ENCODE data around the gene HSPA12B. TPM values are rescaled to one million over a fixed set of nuclear protein-coding genes. Genes with fewer than 3 reads are reported as not detected.

HSPA12B gene
- total RNA-seq, 4 donors from 2014 or later, result 12.7 to 30.9 (median 18.7) TPM

- peaks cover 0 to 41% (median 5%) of the 10 kb centered on the region in 4 donors for H3K4me1 ChIP-seq
- no peaks in the 10 kb centered on the region for H3K36me3 ChIP-seq
- no peaks in the 10 kb centered on the region for H3K9me3 ChIP-seq
- WGBS, 2 donors, result 68 to 77% methylated on average over 8 of the region's 8 CpGs
- no peak overlapping the region for H3K4me3 ChIP-seq
- no peak for DNase-seq (ENCODE audit: low spot score in 2 of 2)
- no peak overlapping the region for H3K27ac ChIP-seq
- H3K27me3 ChIP-seq, result peaks cover 0 to 11% of the 10 kb centered on the region in 2 donors
- TF ChIP-seq EP300 (IDR thresholded peaks at IDR 0.05) (no peak), POLR2A (IDR thresholded peaks at IDR 0.05) (no peak), CTCF (IDR thresholded peaks at IDR 0.05) (no peak)
These were observed 2.5 kb upstream of the HSPA12B start for GRCh38 chr20:3729811-3730540.

GRCh38 chr20:3730803-3731672 lies 1.4 kb upstream of the HSPA12B start:
- Histone ChIP-seq H3K4me1 (peaks cover 0 to 48% (median 5%) of the 10 kb centered on the region in 4 donors), H3K9me3 (no peaks in the 10 kb centered on the region), H3K27ac (no peak overlapping the region), H3K27me3 (peaks cover 0 to 11% of the 10 kb centered on the region in 2 donors), H3K4me3 (no peak overlapping the region), H3K36me3 (no peaks in the 10 kb centered on the region)
- DNase-seq (ENCODE audit: low spot score in 2 of 2), result no peak
- 77 to 85% methylated on average over 12 of the region's 12 CpGs for WGBS, 2 donors
- TF ChIP-seq CTCF (IDR thresholded peaks at IDR 0.05), result no peak
- no peak for TF ChIP-seq EP300 (IDR thresholded peaks at IDR 0.05)
- no peak for TF ChIP-seq POLR2A (IDR thresholded peaks at IDR 0.05)

- H3K36me3 ChIP-seq, result no peaks in the 10 kb centered on the region
- peaks cover 0 to 47% (median 5%) of the 10 kb centered on the region in 4 donors for H3K4me1 ChIP-seq
- H3K27me3 ChIP-seq, result peaks cover 0 to 11% of the 10 kb centered on the region in 2 donors
- peak overlapping the region in 2 of 4 donors; percentile 70 to 76 for H3K27ac ChIP-seq
- DNase-seq (ENCODE audit: low spot score in 2 of 2), result no peak
- 46 to 47% methylated on average over 7 to 8 of the region's 16 CpGs for WGBS, 2 donors
- peak overlapping the region in 1 of 4 donors; percentile 56 for H3K4me3 ChIP-seq
- TF ChIP-seq CTCF (IDR thresholded peaks at IDR 0.05) (no peak), POLR2A (IDR thresholded peaks at IDR 0.05) (no peak), EP300 (IDR thresholded peaks at IDR 0.05) (no peak)
- H3K9me3 ChIP-seq, result no peaks in the 10 kb centered on the region
These were observed 550 bp upstream of the HSPA12B start for GRCh38 chr20:3731944-3732326.

GRCh38 chr20:3733119-3733995 lies 872 bp downstream of the HSPA12B start:
- peak overlapping the region; percentile 15 to 80 (median 47) for H3K27ac ChIP-seq
- DNase-seq (ENCODE audit: low spot score in 2 of 2), result no peak
- H3K27me3 ChIP-seq, result peaks cover 0 to 11% of the 10 kb centered on the region in 2 donors
- H3K36me3 ChIP-seq, result no peaks in the 10 kb centered on the region
- H3K4me1 ChIP-seq, result peaks cover 0 to 42% (median 5%) of the 10 kb centered on the region in 4 donors
- peak overlapping the region; percentile 26 to 56 (median 32) for H3K4me3 ChIP-seq
- 66 to 70% methylated on average over 16 to 19 of the region's 20 CpGs for WGBS, 2 donors
- TF ChIP-seq EP300 (IDR thresholded peaks at IDR 0.05) (no peak), POLR2A (IDR thresholded peaks at IDR 0.05) (no peak), CTCF (IDR thresholded peaks at IDR 0.05) (no peak)
- no peaks in the 10 kb centered on the region for H3K9me3 ChIP-seq
